CD4-positive, alpha-beta T cell treated with Interleukin-15 for 4 hours (primary cell): ENCODE measurements around the gene S1PR2.
A peak's percentile ranks its signal among the peaks of the same experiment; 100 is the strongest.
"Not testable (repeated sequence)": the region's sequence is repeated elsewhere in the genome, so short reads cannot be mapped to it uniquely, and the experiment has no call there.

ENCODE experiments used
- DNase-seq: peaks from one replicate; pipeline ENCODE4 v3.0.0-alpha.2; 2020; ENCODE audit warnings: low spot score

Gene S1PR2

DNA sequence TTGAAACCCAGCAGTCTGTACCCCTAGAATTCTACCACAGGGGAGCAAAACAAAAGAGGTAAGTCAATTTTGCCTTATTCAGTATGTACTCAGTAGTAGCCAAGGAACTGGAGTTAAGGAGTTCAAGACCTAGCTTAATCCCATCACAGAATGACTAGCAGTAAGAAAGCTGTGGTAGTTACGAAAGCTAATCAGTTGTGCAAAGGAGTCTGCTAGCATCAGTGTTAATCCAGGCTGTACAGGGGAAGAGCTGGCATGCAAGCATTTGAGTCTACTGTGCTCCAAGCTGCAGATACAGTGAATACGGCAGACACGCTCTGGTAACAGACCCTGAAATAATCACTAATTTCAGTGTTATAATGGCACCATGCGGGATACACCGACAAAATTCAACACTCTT is 41.1 kb downstream of the S1PR2 start:
- no peak for DNase-seq

DNA sequence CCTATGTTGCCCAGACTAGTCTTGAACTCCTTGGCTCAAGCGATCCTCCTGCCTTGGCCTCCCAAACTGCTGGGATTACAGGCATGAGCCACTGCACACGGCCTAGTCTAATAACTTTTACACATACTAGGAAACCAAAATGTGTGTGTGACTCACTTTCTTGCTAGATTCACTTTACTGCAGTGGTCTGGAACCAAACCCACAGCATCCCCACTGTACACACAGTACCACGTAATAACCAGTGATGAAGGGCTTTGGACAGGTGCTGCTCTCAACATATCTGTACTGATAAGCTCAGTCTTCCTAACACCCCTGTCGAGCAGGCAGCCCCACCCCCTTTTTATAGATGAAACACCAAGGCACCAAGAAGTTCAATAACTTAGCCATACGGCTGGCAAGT is 41.5 kb downstream of the S1PR2 start:
- peak; percentile 7 for DNase-seq

DNA sequence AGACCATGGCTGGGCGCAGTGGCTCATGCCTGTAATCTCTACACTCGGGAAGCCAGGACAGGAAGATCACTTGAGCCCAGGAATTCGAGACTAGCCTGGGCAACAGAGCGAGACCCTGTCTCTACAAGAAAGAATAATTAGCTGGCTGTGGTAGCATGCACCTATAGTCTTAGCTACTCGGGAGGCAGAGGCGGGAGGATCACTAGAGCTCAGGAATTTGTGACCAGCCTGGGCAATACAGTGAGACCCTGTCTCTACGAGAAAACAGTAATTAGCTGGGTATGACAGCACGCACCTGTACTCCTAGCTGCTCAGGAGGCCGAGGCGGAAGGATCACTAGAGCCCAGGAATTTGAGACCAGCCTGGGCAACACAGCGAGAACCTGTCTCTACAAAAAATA is 43.8 kb downstream of the S1PR2 start:
- DNase-seq: no peak

DNA sequence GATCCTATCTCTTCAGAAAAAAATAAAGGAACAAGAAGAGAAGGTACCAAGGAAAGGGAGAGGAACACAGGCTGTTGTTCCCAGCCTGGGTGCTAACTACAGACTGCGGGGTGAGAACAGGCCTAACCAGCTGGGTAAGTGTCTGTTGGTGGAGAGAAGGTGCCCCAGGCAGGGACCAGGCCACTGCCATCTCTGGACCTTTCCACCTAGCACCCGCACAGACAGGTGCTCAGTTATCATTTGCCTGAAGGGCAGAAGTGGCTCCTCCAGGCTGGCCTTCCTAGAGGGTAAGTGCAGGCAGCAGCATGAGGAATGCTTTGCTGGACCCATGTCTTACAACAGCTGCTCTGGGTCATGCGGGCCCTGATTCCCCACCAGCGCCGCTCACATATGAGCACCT is 46.5 kb downstream of the S1PR2 start:
- DNase-seq: no peak

DNA sequence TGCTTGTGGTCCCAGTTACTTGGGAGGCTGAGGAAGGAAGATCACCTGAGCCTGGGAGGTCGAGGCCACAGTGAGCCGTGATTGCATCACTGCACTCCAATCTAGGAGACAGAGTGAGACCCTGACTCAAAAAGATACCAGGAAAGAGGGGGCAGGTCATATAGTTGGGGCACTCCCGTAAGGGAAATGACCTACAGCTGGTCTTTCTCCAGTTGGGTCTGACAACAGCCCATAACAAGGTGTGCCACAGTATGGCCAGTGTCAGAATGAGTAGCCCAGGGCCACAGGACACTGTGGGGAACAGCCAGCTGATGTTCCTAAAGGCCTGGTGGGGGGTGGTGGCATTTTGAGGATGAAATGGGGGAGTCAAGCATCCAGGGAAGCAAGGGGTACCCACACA is 47.2 kb downstream of the S1PR2 start:
- DNase-seq: no peak

DNA sequence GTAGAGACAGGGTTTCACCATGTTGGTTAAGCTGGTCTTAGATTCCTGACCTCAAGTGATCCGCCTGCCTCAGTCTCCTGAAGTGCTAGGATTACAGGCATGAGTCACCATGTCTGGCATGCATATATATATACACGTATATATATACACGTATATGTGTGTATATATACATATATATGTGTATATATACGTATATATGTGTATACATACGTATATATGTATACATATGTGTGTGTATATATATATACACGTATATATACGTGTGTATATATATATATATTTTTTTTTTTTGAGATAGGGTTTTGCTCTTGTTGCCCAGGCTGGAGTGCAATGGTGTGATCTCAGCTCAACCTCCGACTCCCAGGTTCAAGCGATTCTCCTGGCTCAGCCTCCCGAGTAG is 48.3 kb downstream of the S1PR2 start:
- DNase-seq: no peak

DNA sequence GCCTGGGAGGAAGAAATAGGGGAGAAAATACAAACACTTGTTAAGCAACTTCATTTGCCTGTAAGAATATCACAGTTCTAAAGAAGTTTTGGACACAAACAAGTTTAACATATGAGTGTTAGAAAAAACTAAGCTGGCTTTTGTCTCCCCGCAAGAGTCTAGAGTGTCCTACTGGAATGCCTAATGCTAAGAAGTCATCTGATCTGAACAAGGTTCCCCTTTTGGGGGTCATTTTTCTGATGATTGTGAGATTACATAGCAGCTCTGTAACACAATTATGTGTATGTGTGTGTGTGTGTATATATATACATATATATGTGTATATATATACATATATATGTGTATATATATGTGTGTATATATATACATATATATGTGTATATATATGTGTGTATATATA is 49.1 kb downstream of the S1PR2 start:
- DNase-seq: no peak

DNA sequence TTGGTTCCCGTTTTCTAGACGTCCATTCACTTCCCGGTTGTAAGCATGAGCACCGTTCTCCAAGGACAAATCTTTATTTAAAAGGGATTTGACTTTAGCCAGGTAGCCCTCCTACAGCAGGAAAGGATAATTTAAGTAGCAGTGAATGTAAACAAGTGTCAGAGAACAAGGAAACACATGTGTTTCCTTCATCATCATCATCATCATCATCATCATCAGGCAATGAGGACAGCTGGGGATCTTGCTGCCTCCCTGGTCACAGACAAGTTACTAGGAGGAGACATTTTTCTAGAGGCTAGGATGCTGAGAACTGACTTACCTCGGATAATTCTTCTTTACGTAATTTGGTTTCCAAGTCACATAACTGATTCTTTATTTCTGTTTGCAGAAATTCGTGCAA is 50.7 kb downstream of the S1PR2 start:
- no peak for DNase-seq

DNA sequence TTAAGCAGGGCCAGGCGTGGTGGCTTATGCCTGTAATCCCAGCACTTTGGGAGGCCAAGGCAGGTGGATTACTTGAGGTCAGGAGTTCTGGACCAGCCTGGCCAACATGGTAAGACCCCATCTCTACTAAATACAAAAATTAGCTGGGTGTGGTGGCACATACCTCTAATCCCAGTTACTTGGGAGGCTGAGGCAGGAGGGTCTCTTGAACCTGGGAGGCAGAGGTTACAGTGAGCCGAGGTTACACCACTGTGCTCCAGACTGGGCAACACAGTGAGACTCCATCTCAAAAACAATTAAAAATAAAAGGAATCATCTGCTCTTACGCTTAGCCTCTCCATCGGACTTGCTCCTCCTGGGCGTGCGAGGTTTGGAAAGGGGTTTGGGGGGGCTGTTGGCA is 51.1 kb downstream of the S1PR2 start:
- DNase-seq: not testable (repeated sequence)

DNA sequence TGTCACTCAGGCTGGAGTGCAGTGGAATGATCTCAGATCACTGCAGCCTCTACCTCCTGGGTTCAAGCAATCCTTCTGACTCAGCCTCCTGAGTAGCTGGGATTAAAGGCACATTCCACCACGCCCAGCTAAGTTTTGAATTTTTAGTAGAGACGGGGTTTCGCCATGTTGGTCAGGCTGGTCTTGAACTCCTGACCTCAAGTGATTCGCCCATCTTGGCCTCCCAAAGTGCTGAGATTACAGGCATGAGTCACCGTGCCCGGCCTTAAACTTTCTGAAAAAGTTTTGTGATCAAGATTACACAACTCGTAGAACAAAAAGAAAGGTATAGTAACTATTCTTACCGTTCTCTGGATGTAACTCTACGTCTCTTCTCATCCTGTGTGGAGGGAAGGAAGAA is 57.6 kb downstream of the S1PR2 start:
- DNase-seq: no peak
